ENCODE data around the gene NME8.
A peak's percentile ranks its signal among the peaks of the same experiment; 100 is the strongest.

Gene NME8

GRCh38 chr7:37899712-37900247, 51.4 kb downstream of the NME8 start:
- H3K4me3 ChIP-seq (ENCODE audit: low read depth, low read length): no peak overlapping the region
- no peak overlapping the region for H3K27ac ChIP-seq (ENCODE audit: low read depth, low read length)
- H3K36me3 ChIP-seq (ENCODE audit: insufficient read depth, low read length): no peaks in the 10 kb centered on the region
- H3K27me3 ChIP-seq (ENCODE audit: insufficient read depth, low read length): no peaks in the 10 kb centered on the region
- no peaks in the 10 kb centered on the region for H3K79me2 ChIP-seq (ENCODE audit: control insufficient read depth, insufficient read depth, low read length, unreplicated experiment)
- peaks cover 9% of the 10 kb centered on the region for H3K4me1 ChIP-seq (ENCODE audit: control insufficient read depth, insufficient read depth, low read length, unreplicated experiment)
- no peak overlapping the region for H2AFZ ChIP-seq (ENCODE audit: low read length, unreplicated experiment)

- Histone ChIP-seq H3K27me3 (ENCODE audit: insufficient read depth, low read length) (no peaks in the 10 kb centered on the region), H3K36me3 (ENCODE audit: insufficient read depth, low read length) (no peaks in the 10 kb centered on the region), H3K4me3 (ENCODE audit: low read depth, low read length) (no peak overlapping the region), H3K27ac (ENCODE audit: low read depth, low read length) (no peak overlapping the region), H2AFZ (ENCODE audit: low read length, unreplicated experiment) (no peak overlapping the region), H3K79me2 (ENCODE audit: control insufficient read depth, insufficient read depth, low read length, unreplicated experiment) (no peaks in the 10 kb centered on the region), H3K4me1 (ENCODE audit: control insufficient read depth, insufficient read depth, low read length, unreplicated experiment) (peaks cover 9% of the 10 kb centered on the region)
Measured at GRCh38 chr7:37901236-37901827, 52.9 kb downstream of the NME8 start.

- no peak overlapping the region for H2AFZ ChIP-seq (ENCODE audit: low read length, unreplicated experiment)
- no peaks in the 10 kb centered on the region for H3K79me2 ChIP-seq (ENCODE audit: control insufficient read depth, insufficient read depth, low read length, unreplicated experiment)
- no peak overlapping the region for H3K27ac ChIP-seq (ENCODE audit: low read depth, low read length)
- H3K4me1 ChIP-seq (ENCODE audit: control insufficient read depth, insufficient read depth, low read length, unreplicated experiment): peaks cover 12% of the 10 kb centered on the region
- H3K36me3 ChIP-seq (ENCODE audit: insufficient read depth, low read length): no peaks in the 10 kb centered on the region
- no peak overlapping the region for H3K4me3 ChIP-seq (ENCODE audit: low read depth, low read length)
- no peaks in the 10 kb centered on the region for H3K27me3 ChIP-seq (ENCODE audit: insufficient read depth, low read length)
Measured at GRCh38 chr7:37901890-37902524, 53.6 kb downstream of the NME8 start.

- Histone ChIP-seq H3K4me1 (ENCODE audit: control insufficient read depth, insufficient read depth, low read length, unreplicated experiment) (peaks cover 24% of the 10 kb centered on the region), H2AFZ (ENCODE audit: low read length, unreplicated experiment) (peak overlapping the region; percentile 17), H3K27ac (ENCODE audit: low read depth, low read length) (peak overlapping the region; percentile 85), H3K4me3 (ENCODE audit: low read depth, low read length) (no peak overlapping the region), H3K27me3 (ENCODE audit: insufficient read depth, low read length) (no peaks in the 10 kb centered on the region), H3K79me2 (ENCODE audit: control insufficient read depth, insufficient read depth, low read length, unreplicated experiment) (no peaks in the 10 kb centered on the region), H3K36me3 (ENCODE audit: insufficient read depth, low read length) (no peaks in the 10 kb centered on the region)
Measured at GRCh38 chr7:37908221-37908788, 59.9 kb downstream of the NME8 start.

- H3K27ac ChIP-seq (ENCODE audit: low read depth, low read length): no peak overlapping the region
- H3K4me1 ChIP-seq (ENCODE audit: control insufficient read depth, insufficient read depth, low read length, unreplicated experiment): peaks cover 20% of the 10 kb centered on the region
- H3K36me3 ChIP-seq (ENCODE audit: insufficient read depth, low read length): no peaks in the 10 kb centered on the region
- H3K4me3 ChIP-seq (ENCODE audit: low read depth, low read length): no peak overlapping the region
- H3K27me3 ChIP-seq (ENCODE audit: insufficient read depth, low read length): peaks cover 14% of the 10 kb centered on the region; the same call in 1 of the 2 replicates
- H3K79me2 ChIP-seq (ENCODE audit: control insufficient read depth, insufficient read depth, low read length, unreplicated experiment): no peaks in the 10 kb centered on the region
- H2AFZ ChIP-seq (ENCODE audit: low read length, unreplicated experiment): no peak overlapping the region
Measured at GRCh38 chr7:37912756-37913155, 64.4 kb downstream of the NME8 start.

- Histone ChIP-seq H2AFZ (ENCODE audit: low read length, unreplicated experiment) (no peak overlapping the region), H3K79me2 (ENCODE audit: control insufficient read depth, insufficient read depth, low read length, unreplicated experiment) (no peaks in the 10 kb centered on the region), H3K36me3 (ENCODE audit: insufficient read depth, low read length) (no peaks in the 10 kb centered on the region), H3K27me3 (ENCODE audit: insufficient read depth, low read length) (peaks cover 14% of the 10 kb centered on the region; the same call in 1 of the 2 replicates), H3K4me3 (ENCODE audit: low read depth, low read length) (no peak overlapping the region), H3K27ac (ENCODE audit: low read depth, low read length) (no peak overlapping the region), H3K4me1 (ENCODE audit: control insufficient read depth, insufficient read depth, low read length, unreplicated experiment) (peaks cover 9% of the 10 kb centered on the region)
Measured at GRCh38 chr7:37915438-37915837, 67.0 kb downstream of the NME8 start.

- Histone ChIP-seq H3K27me3 (ENCODE audit: insufficient read depth, low read length) (peaks cover 14% of the 10 kb centered on the region; the same call in 1 of the 2 replicates), H3K79me2 (ENCODE audit: control insufficient read depth, insufficient read depth, low read length, unreplicated experiment) (peaks cover 2% of the 10 kb centered on the region), H3K4me1 (ENCODE audit: control insufficient read depth, insufficient read depth, low read length, unreplicated experiment) (peaks cover 9% of the 10 kb centered on the region), H3K27ac (ENCODE audit: low read depth, low read length) (no peak overlapping the region), H2AFZ (ENCODE audit: low read length, unreplicated experiment) (peak overlapping the region; percentile 19), H3K36me3 (ENCODE audit: insufficient read depth, low read length) (no peaks in the 10 kb centered on the region), H3K4me3 (ENCODE audit: low read depth, low read length) (peak overlapping the region; percentile 73)
Measured at GRCh38 chr7:37916017-37916672, 67.7 kb downstream of the NME8 start.

- Histone ChIP-seq H3K27ac (ENCODE audit: low read depth, low read length) (no peak within 1 kb of the TSS), H3K79me2 (ENCODE audit: control insufficient read depth, insufficient read depth, low read length, unreplicated experiment) (peaks cover 10% of the 10 kb centered on the region), H3K36me3 (ENCODE audit: insufficient read depth, low read length) (no peaks in the 10 kb centered on the region), H3K4me3 (ENCODE audit: low read depth, low read length) (peak within 1 kb of the TSS; percentile 73), H3K4me1 (ENCODE audit: control insufficient read depth, insufficient read depth, low read length, unreplicated experiment) (peaks cover 11% of the 10 kb centered on the region), H3K27me3 (ENCODE audit: insufficient read depth, low read length) (peaks cover 14% of the 10 kb centered on the region; the same call in 1 of the 2 replicates), H2AFZ (ENCODE audit: low read length, unreplicated experiment) (peak within 1 kb of the TSS; percentile 19)
Measured at GRCh38 chr7:37916673-37917660, 68.6 kb downstream of the NME8 start, which contains the start of gene SFRP4. Gene SFRP4, minus strand, starts transcription at chr7:37916817. Its CDS starts 280 bp downstream, at chr7:37916537.

- Histone ChIP-seq H3K4me3 (ENCODE audit: low read depth, low read length) (no peak overlapping the region), H3K4me1 (ENCODE audit: control insufficient read depth, insufficient read depth, low read length, unreplicated experiment) (peaks cover 14% of the 10 kb centered on the region), H2AFZ (ENCODE audit: low read length, unreplicated experiment) (no peak overlapping the region), H3K27me3 (ENCODE audit: insufficient read depth, low read length) (peaks cover 14% of the 10 kb centered on the region; the same call in 1 of the 2 replicates), H3K27ac (ENCODE audit: low read depth, low read length) (no peak overlapping the region), H3K79me2 (ENCODE audit: control insufficient read depth, insufficient read depth, low read length, unreplicated experiment) (peaks cover 24% of the 10 kb centered on the region), H3K36me3 (ENCODE audit: insufficient read depth, low read length) (no peaks in the 10 kb centered on the region)
Measured at GRCh38 chr7:37918526-37918925, 70.1 kb downstream of the NME8 start.
